Trophoblast cell (in vitro differentiated cells and primary cell): ENCODE data around the gene UBXN6.
A peak's percentile ranks its signal among the peaks of the same experiment; 100 is the strongest.

ENCODE experiments used
- DNase-seq, 2 donors: peaks; one replicate each; pipeline ENCODE4 v3.0.0-alpha.2; 2016
- H2AFZ ChIP-seq: 2 replicates; pipeline ENCODE4 v1.6.1; 2013; ENCODE audit warnings: low read length, moderate library complexity, mild to moderate bottlenecking; ENCODE audit not compliant: insufficient read depth, poor library complexity
- H2AK5ac ChIP-seq: 2 replicates; pipeline ENCODE4 v1.6.1; 2013; ENCODE audit warnings: mild to moderate bottlenecking, low read length
- H2BK120ac ChIP-seq: 2 replicates; pipeline ENCODE4 v1.6.1; 2013; ENCODE audit warnings: low read length, mild to moderate bottlenecking, moderate library complexity; ENCODE audit not compliant: insufficient read depth, poor library complexity
- H2BK12ac ChIP-seq: 2 replicates; pipeline ENCODE4 v1.6.1; 2013; ENCODE audit warnings: mild to moderate bottlenecking, low read length, moderate library complexity
- H2BK5ac ChIP-seq: 2 replicates; pipeline ENCODE4 v1.6.1; 2013; ENCODE audit warnings: low read length, low read depth, moderate library complexity, mild to moderate bottlenecking; ENCODE audit not compliant: poor library complexity
- H3K14ac ChIP-seq: 2 replicates; pipeline ENCODE4 v1.6.1; 2013; ENCODE audit warnings: mild to moderate bottlenecking, low read length
- H3K18ac ChIP-seq: 2 replicates; pipeline ENCODE4 v1.6.1; 2013; ENCODE audit warnings: mild to moderate bottlenecking, low read length
- H3K23ac ChIP-seq: 2 replicates; pipeline ENCODE4 v1.6.1; 2013; ENCODE audit warnings: low read length
- H3K27ac ChIP-seq: 2 replicates; pipeline ENCODE4 v1.5.1; 2013; ENCODE audit warnings: low read depth, mild to moderate bottlenecking, inconsistent platforms, low read length, moderate library complexity
- H3K27me3 ChIP-seq: 2 replicates; pipeline ENCODE4 v1.6.1; 2013; ENCODE audit warnings: inconsistent platforms, mild to moderate bottlenecking, low read length, moderate library complexity; ENCODE audit not compliant: insufficient read depth
- H3K36me3 ChIP-seq, 2 experiments: 1 replicate in 1 of 2; 2 replicates in 1 of 2; pipeline ENCODE4 v1.6.1; 2013; ENCODE audit warnings: low read length in 2 of 2, mild to moderate bottlenecking in 2 of 2, moderate library complexity in 1 of 2; ENCODE audit not compliant: insufficient read depth in 2 of 2, control insufficient read depth in 1 of 2
- H3K4ac ChIP-seq: 2 replicates; pipeline ENCODE4 v1.6.1; 2013; ENCODE audit warnings: low read depth, mild to moderate bottlenecking, low read length, moderate library complexity
- H3K4me1 ChIP-seq, 2 experiments: 1 replicate in 1 of 2; 2 replicates in 1 of 2; pipeline ENCODE4 v1.6.1; 2013; ENCODE audit warnings: low read length in 2 of 2, mild to moderate bottlenecking in 2 of 2, moderate library complexity in 1 of 2; ENCODE audit not compliant: insufficient read depth in 2 of 2, control insufficient read depth in 1 of 2
- H3K4me2 ChIP-seq: 2 replicates; pipeline ENCODE4 v1.6.1; 2013; ENCODE audit warnings: inconsistent platforms, mild to moderate bottlenecking, low read length, moderate library complexity
- H3K4me3 ChIP-seq: 2 replicates; pipeline ENCODE4 v1.5.1; 2013; ENCODE audit warnings: mild to moderate bottlenecking, low read depth, low read length, inconsistent platforms
- H3K79me1 ChIP-seq: one replicate; pipeline ENCODE4 v1.6.1; 2013; ENCODE audit warnings: low read length
- H3K79me2 ChIP-seq: 2 replicates; pipeline ENCODE4 v1.6.1; 2013; ENCODE audit warnings: low read length, mild to moderate bottlenecking; ENCODE audit not compliant: control insufficient read depth, insufficient read depth, poor library complexity
- H3K9ac ChIP-seq: 2 replicates; pipeline ENCODE4 v1.6.1; 2013; ENCODE audit warnings: mild to moderate bottlenecking, low read length
- H3K9me3 ChIP-seq: 2 replicates; pipeline ENCODE4 v1.6.1; 2013; ENCODE audit warnings: low read depth, mild to moderate bottlenecking, control low read depth, inconsistent platforms, low read length; ENCODE audit not compliant: insufficient read depth
- H4K12ac ChIP-seq: 2 replicates; pipeline ENCODE4 v1.6.1; 2013; ENCODE audit warnings: low read depth, mild to moderate bottlenecking, low read length, moderate library complexity
- H4K8ac ChIP-seq: 2 replicates; pipeline ENCODE4 v1.6.1; 2013; ENCODE audit warnings: low read depth, mild to moderate bottlenecking, low read length, moderate library complexity
- H4K91ac ChIP-seq: one replicate; pipeline ENCODE4 v1.6.1; 2013; ENCODE audit warnings: low read depth, mild to moderate bottlenecking, low read length, moderate library complexity
- WGBS: extraction: QIAGEN DNeasy Blood & Tissue Kit; methylation state at CpG from one replicate; pipeline ENCODE4 v1.1.7; 2013; ENCODE audit warnings: missing lambda C conversion rate; ENCODE audit not compliant: insufficient read length, insufficient coverage; ENCODE audit errors: extremely low coverage; 5-methylcytosine and 5-hydroxymethylcytosine counted together

Gene UBXN6

GRCh38 chr19:4452230-4452990, 5.2 kb downstream of the UBXN6 start:
- H2AFZ ChIP-seq: no peak overlapping the region
- no peak overlapping the region for H3K14ac ChIP-seq
- no peak overlapping the region for H4K12ac ChIP-seq
- peaks cover 41 to 42% of the 10 kb centered on the region in 2 experiments for H3K36me3 ChIP-seq
- no peak overlapping the region for H3K9ac ChIP-seq
- no peaks in the 10 kb centered on the region for H3K9me3 ChIP-seq
- no peak overlapping the region for H2AK5ac ChIP-seq
- no peak overlapping the region for H3K4ac ChIP-seq
- no peak overlapping the region for H2BK120ac ChIP-seq
- H2BK5ac ChIP-seq: no peak overlapping the region
- H4K91ac ChIP-seq: no peak overlapping the region
- no peak overlapping the region for H3K23ac ChIP-seq
- no peak for DNase-seq
- H3K79me1 ChIP-seq: peaks cover 4% of the 10 kb centered on the region
- no peaks in the 10 kb centered on the region for H3K27me3 ChIP-seq
- peaks cover 6% of the 10 kb centered on the region for H3K79me2 ChIP-seq
- no peak overlapping the region for H3K18ac ChIP-seq
- H3K4me2 ChIP-seq: no peak overlapping the region
- H4K8ac ChIP-seq: no peak overlapping the region
- no peak overlapping the region for H2BK12ac ChIP-seq
- no CpG with 5 or more reads among the region's 24 CpGs for whole genome bisulfite sequencing
- H3K4me3 ChIP-seq: no peak overlapping the region
- H3K27ac ChIP-seq: no peak overlapping the region
- H3K4me1 ChIP-seq: peaks cover 3 to 8% of the 10 kb centered on the region in 2 experiments

- no peak overlapping the region for H3K9ac ChIP-seq
- no peak overlapping the region for H3K4me2 ChIP-seq
- no peak overlapping the region for H3K23ac ChIP-seq
- no peak for DNase-seq
- no peaks in the 10 kb centered on the region for H3K4me1 ChIP-seq
- H3K4me3 ChIP-seq: no peak overlapping the region
- no peak overlapping the region for H4K91ac ChIP-seq
- peaks cover 68 to 69% of the 10 kb centered on the region in 2 experiments for H3K36me3 ChIP-seq
- H4K8ac ChIP-seq: no peak overlapping the region
- H3K79me1 ChIP-seq: no peaks in the 10 kb centered on the region
- H3K9me3 ChIP-seq: no peaks in the 10 kb centered on the region
- H2BK12ac ChIP-seq: no peak overlapping the region
- no peak overlapping the region for H3K14ac ChIP-seq
- no peak overlapping the region for H3K27ac ChIP-seq
- H3K79me2 ChIP-seq: no peaks in the 10 kb centered on the region
- no peak overlapping the region for H2AFZ ChIP-seq
- no peak overlapping the region for H4K12ac ChIP-seq
- no peak overlapping the region for H2AK5ac ChIP-seq
- H2BK120ac ChIP-seq: no peak overlapping the region
- H2BK5ac ChIP-seq: no peak overlapping the region
- no peak overlapping the region for H3K18ac ChIP-seq
- H3K27me3 ChIP-seq: no peaks in the 10 kb centered on the region
- no CpG with 5 or more reads among the region's 9 CpGs for WGBS
- H3K4ac ChIP-seq: no peak overlapping the region
These were observed 8.0 kb downstream of the UBXN6 start for GRCh38 chr19:4449639-4450028.

DNA sequence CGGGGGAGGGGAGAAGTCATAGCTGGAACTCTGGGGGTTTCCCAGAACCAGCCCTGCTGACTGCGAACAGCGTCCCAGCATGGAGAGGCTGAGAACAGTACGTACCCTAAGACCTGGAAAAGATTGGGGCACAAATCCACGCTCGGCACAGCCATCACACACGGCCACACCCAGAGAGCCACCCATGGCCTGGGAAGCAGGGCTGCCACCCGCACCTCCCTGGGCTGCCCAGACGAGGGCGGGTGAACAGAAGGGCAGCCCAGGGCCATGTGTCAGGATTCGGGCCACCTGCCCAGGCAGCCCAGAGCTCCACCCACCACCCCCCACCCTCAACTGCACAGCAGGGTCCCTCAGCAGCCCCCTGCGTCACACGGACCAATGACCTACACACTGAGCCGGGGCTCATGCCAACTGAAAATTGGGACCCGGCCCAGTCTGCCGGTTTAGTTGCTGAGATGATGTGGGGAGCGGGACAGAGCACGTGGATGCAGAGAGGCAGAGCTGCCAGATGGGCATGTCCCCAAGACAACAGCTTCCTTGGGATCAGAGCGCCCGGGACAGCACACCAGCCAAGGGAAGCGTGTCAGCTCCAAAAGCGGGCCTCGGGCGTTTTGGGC, 8.5 kb downstream of the UBXN6 start:
- Histone ChIP-seq H3K79me1 (no peaks in the 10 kb centered on the region), H3K4ac (no peak overlapping the region), H4K91ac (no peak overlapping the region), H3K14ac (no peak overlapping the region), H2AFZ (no peak overlapping the region), H3K18ac (no peak overlapping the region), H3K9me3 (no peaks in the 10 kb centered on the region), H3K27ac (no peak overlapping the region), H3K4me1 (no peaks in the 10 kb centered on the region), H4K12ac (no peak overlapping the region), H4K8ac (no peak overlapping the region), H3K36me3 (peaks cover 73 to 74% of the 10 kb centered on the region in 2 experiments), H3K27me3 (no peaks in the 10 kb centered on the region), H2AK5ac (no peak overlapping the region), H3K23ac (no peak overlapping the region), H2BK12ac (no peak overlapping the region), H3K9ac (no peak overlapping the region), H3K4me2 (no peak overlapping the region), H3K79me2 (no peaks in the 10 kb centered on the region), H3K4me3 (no peak overlapping the region), H2BK120ac (no peak overlapping the region), H2BK5ac (no peak overlapping the region)
- no peak for DNase-seq
- WGBS: no CpG with 5 or more reads among the region's 24 CpGs

DNA sequence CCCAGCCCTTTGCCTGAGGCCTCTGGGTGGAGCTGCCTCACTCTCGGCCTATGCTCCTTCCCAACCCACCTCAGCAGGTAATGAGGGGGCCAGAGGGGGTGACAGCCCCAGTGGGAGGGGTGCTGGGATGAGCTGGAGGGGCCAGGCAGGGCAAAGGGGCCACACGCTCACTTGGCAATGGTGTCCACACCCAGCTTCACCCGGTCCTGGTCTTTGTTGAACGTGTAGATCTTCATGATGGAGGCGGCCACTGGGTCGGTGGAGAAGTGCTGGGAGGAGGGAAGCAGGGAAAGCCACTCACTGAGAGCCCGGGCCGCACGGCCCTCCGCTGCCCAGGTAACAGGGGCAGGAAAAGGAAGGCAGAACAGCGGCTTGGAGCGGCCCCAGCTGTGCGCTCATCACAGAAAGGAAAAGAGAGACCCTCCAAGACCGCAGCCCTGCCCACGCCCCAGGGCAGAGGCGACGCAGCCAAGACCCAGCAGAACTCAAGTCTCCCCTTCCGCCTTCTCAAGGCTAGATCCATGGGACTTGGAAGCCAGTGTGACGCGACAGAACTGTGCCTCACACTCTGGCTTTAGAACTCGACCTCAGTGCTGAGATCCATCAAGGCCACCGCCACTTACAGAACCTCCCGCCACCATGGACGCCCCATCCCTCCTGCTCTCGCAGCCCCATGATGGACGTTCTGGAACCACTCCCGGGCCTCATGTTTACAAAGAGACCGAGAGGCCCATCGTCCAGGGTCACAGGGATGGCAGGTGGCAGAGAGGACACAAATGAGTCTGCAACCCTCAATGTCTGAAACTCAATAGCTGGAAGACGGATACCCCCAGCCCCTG, 9.2 kb downstream of the UBXN6 start:
- DNase-seq: no peak
- H3K4me3 ChIP-seq: no peak overlapping the region
- H2AK5ac ChIP-seq: no peak overlapping the region
- no peak overlapping the region for H3K23ac ChIP-seq
- H3K79me1 ChIP-seq: no peaks in the 10 kb centered on the region
- H3K79me2 ChIP-seq: no peaks in the 10 kb centered on the region
- no peak overlapping the region for H3K27ac ChIP-seq
- no peak overlapping the region for H3K9ac ChIP-seq
- H2BK12ac ChIP-seq: no peak overlapping the region
- H4K12ac ChIP-seq: peak overlapping the region; percentile 22
- no peaks in the 10 kb centered on the region for H3K4me1 ChIP-seq
- H4K91ac ChIP-seq: no peak overlapping the region
- H2BK5ac ChIP-seq: no peak overlapping the region
- H3K18ac ChIP-seq: no peak overlapping the region
- no peak overlapping the region for H2BK120ac ChIP-seq
- H2AFZ ChIP-seq: no peak overlapping the region
- peaks cover 75% of the 10 kb centered on the region in 2 experiments for H3K36me3 ChIP-seq
- no peak overlapping the region for H3K14ac ChIP-seq
- no peak overlapping the region for H3K4ac ChIP-seq
- WGBS: no CpG with 5 or more reads among the region's 30 CpGs
- no peaks in the 10 kb centered on the region for H3K9me3 ChIP-seq
- no peak overlapping the region for H3K4me2 ChIP-seq
- no peak overlapping the region for H4K8ac ChIP-seq
- no peaks in the 10 kb centered on the region for H3K27me3 ChIP-seq
